ENCODE measurements around the gene KNG1. TPM values are rescaled to one million over a fixed set of nuclear protein-coding genes. Genes with fewer than 3 reads are reported as not detected.

KNG1 gene
- total and polyA plus RNA-seq, 5 donors from 2014 or later, result not detected

GRCh38 chr3:186783058-186783730, 66.0 kb downstream of the KNG1 start, which contains the start of gene EIF4A2:
TSS of gene EIF4A2 (plus strand) at chr3:186783577. CDS start at chr3:186783611, 34 bp downstream.
- peak within 1 kb of the TSS; percentile 97 to 100 (median 100) for H3K4me3 Mint-ChIP-seq
- peaks cover 0 to 3% (median 0%) of the 10 kb centered on the region in 7 donors for H3K9me3 Mint-ChIP-seq
- peaks cover 28 to 56% (median 42%) of the 10 kb centered on the region in 4 donors for H3K4me1 Mint-ChIP-seq
- H3K36me3 Mint-ChIP-seq, result peaks cover 41% of the 10 kb centered on the region
- peak within 1 kb of the TSS; percentile 96 for H3K4me3 ChIP-seq (ENCODE audit: low read depth, low read length)
- H3K27me3 Mint-ChIP-seq, result peaks cover 15% of the 10 kb centered on the region
- H3K27ac Mint-ChIP-seq, result peak within 1 kb of the TSS; percentile 99 to 100 (median 99)
- H3K27ac ChIP-seq (ENCODE audit: insufficient read depth, low read length, poor library complexity, severe bottlenecking), result peak within 1 kb of the TSS; percentile 97
- H3K9me3 ChIP-seq (ENCODE audit: control insufficient read depth in 2 of 2, low read length in 2 of 2), result no peaks in the 10 kb centered on the region
- DNase-seq (peak; percentile 88 to 94 (median 93)), ATAC-seq (ENCODE audit: low read depth in 2 of 2) (peak; percentile 72 to 73)
- peaks cover 41% of the 10 kb centered on the region for H3K36me3 ChIP-seq (ENCODE audit: control insufficient read depth, insufficient read depth, low read length)
- no peaks in the 10 kb centered on the region for H3K27me3 ChIP-seq (ENCODE audit: control insufficient read depth, insufficient read depth, low read length)
- peaks cover 45% of the 10 kb centered on the region for H3K4me1 ChIP-seq (ENCODE audit: control insufficient read depth, insufficient read depth, low read length, poor library complexity, severe bottlenecking)

DNA sequence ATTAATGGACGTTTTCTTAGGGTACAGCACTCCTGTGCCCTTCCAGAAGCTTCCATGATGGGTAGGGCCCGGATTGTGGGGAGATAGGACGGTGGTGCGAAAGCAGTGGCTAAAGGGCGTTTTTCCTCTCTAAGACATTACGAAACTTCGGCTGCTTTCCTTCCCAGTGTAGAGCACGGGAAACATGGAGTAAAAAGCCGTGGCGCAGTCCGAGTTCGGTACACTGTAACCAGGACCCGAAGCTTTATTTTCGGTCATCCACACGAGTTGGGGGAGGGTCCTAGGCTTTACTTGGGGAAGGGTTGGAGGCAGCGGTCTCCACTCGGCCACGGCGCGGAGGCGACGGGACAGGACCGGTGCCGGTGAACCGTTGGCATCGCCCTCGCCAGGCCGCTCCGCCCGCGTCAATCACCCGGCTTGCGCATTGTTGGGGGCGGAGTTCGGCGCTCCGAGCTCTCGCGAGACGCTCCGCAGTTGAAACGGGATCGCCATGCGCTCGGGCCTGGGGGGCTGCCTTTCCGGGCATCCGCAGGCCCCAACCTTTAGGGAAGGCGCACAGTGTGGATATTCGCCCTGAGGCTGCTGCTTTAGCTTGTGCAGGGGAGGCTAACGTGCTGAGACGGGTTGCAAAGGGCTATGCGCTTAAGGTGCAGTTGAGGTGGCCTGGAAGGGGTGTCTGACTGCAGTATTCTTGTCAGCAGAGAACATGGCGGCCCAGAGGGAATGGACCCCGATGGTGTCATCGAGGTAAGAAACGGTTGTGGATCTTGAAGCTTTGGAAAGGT, 66.8 kb downstream of the KNG1 start:
- peak overlapping the region; percentile 97 to 100 (median 100) for H3K4me3 Mint-ChIP-seq
- peaks cover 0 to 3% (median 0%) of the 10 kb centered on the region in 7 donors for H3K9me3 Mint-ChIP-seq
- H3K4me1 ChIP-seq (ENCODE audit: control insufficient read depth, insufficient read depth, low read length, poor library complexity, severe bottlenecking), result peaks cover 53% of the 10 kb centered on the region
- peaks cover 36 to 63% (median 49%) of the 10 kb centered on the region in 4 donors for H3K4me1 Mint-ChIP-seq
- H3K27ac ChIP-seq (ENCODE audit: insufficient read depth, low read length, poor library complexity, severe bottlenecking), result peak overlapping the region; percentile 97
- H3K27me3 ChIP-seq (ENCODE audit: control insufficient read depth, insufficient read depth, low read length), result no peaks in the 10 kb centered on the region
- H3K36me3 ChIP-seq (ENCODE audit: control insufficient read depth, insufficient read depth, low read length), result peaks cover 48% of the 10 kb centered on the region
- DNase-seq, result peak; percentile 76 to 90 (median 89)
- peaks cover 15% of the 10 kb centered on the region for H3K27me3 Mint-ChIP-seq
- no peaks in the 10 kb centered on the region for H3K9me3 ChIP-seq (ENCODE audit: control insufficient read depth in 2 of 2, low read length in 2 of 2)
- H3K4me3 ChIP-seq (ENCODE audit: low read depth, low read length), result peak overlapping the region; percentile 96
- peaks cover 49% of the 10 kb centered on the region for H3K36me3 Mint-ChIP-seq
- peak overlapping the region; percentile 99 to 100 (median 99) for H3K27ac Mint-ChIP-seq
- ATAC-seq (ENCODE audit: low read depth in 2 of 2), result peak; percentile 69 to 75

DNA sequence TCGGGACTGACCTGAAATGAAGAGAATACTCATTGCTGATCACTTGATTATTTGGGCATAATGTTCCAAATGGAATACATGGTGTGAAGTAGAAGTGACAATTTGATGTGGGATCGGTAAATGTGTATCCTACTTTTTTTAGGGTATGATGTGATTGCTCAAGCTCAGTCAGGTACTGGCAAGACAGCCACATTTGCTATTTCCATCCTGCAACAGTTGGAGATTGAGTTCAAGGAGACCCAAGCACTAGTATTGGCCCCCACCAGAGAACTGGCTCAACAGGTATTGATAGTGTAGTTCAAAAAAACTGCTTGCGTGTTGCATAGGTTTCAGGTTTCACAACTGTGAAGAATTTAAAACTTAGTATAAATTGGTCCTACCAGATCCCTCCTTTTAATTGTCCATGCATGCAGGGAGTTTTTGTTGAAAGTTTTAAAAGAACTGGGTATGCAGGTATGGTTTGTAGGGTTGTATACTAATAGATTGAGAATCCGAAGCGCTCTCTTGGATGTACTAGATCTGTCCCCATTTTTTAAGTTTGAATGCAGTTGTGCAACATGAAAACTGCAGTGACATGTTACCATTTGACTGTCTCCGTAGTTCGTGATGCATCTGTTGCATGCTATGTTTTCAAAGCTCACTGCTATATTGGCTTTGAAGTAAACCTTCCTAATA, 67.8 kb downstream of the KNG1 start:
- Mint-ChIP-seq H3K9me3 (peaks cover 0 to 3% (median 0%) of the 10 kb centered on the region in 7 donors), H3K27ac (peak overlapping the region; percentile 99 to 100 (median 99)), H3K36me3 (peaks cover 53% of the 10 kb centered on the region), H3K27me3 (peaks cover 15% of the 10 kb centered on the region), H3K4me3 (peak overlapping the region; percentile 97 to 100 (median 100)), H3K4me1 (peaks cover 39 to 72% (median 55%) of the 10 kb centered on the region in 4 donors)
- no peaks in the 10 kb centered on the region for H3K9me3 ChIP-seq (ENCODE audit: control insufficient read depth in 2 of 2, low read length in 2 of 2)
- DNase-seq (no peak), ATAC-seq (ENCODE audit: low read depth in 2 of 2) (no peak)
- H3K4me1 ChIP-seq (ENCODE audit: control insufficient read depth, insufficient read depth, low read length, poor library complexity, severe bottlenecking), result peaks cover 54% of the 10 kb centered on the region
- peak overlapping the region; percentile 96 for H3K4me3 ChIP-seq (ENCODE audit: low read depth, low read length)
- peaks cover 58% of the 10 kb centered on the region for H3K36me3 ChIP-seq (ENCODE audit: control insufficient read depth, insufficient read depth, low read length)
- H3K27me3 ChIP-seq (ENCODE audit: control insufficient read depth, insufficient read depth, low read length), result no peaks in the 10 kb centered on the region
- H3K27ac ChIP-seq (ENCODE audit: insufficient read depth, low read length, poor library complexity, severe bottlenecking), result peak overlapping the region; percentile 97

DNA sequence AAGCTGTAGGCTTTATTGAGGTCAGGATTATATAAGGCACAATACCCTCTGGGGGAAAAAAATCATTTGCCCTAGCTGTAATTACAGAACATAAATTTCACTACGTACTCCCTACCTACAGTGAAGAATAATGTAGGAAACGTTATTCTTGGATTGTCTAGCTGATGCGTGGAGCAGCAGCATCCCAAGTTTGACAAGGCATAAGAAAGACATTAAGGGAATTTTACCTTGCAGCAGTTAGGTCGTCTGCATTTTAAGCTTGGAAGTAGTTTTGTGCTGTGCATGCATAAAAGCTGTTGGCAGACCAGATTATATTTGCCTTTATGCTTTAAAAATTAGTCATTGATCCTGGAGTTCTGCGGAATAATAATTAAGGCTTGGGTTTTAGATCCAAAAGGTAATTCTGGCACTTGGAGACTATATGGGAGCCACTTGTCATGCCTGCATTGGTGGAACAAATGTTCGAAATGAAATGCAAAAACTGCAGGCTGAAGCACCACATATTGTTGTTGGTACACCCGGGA, 68.4 kb downstream of the KNG1 start:
- no peaks in the 10 kb centered on the region for H3K9me3 ChIP-seq (ENCODE audit: control insufficient read depth in 2 of 2, low read length in 2 of 2)

GRCh38 chr3:186786922-186787321, 69.8 kb downstream of the KNG1 start:
- peaks cover 43 to 78% (median 58%) of the 10 kb centered on the region in 4 donors for H3K4me1 Mint-ChIP-seq
- no peak for ATAC-seq (ENCODE audit: low read depth in 2 of 2)

More for the DNA sequence above, 68.4 kb downstream of the KNG1 start:
- H3K4me1 ChIP-seq (ENCODE audit: control insufficient read depth, insufficient read depth, low read length, poor library complexity, severe bottlenecking), result peaks cover 54% of the 10 kb centered on the region
- no peak for DNase-seq
- peak overlapping the region; percentile 96 for H3K4me3 ChIP-seq (ENCODE audit: low read depth, low read length)
- peak overlapping the region in 2 of 3 donors; percentile 79 to 99 for H3K27ac Mint-ChIP-seq
- ATAC-seq (ENCODE audit: low read depth in 2 of 2), result no peak
- H3K36me3 ChIP-seq (ENCODE audit: control insufficient read depth, insufficient read depth, low read length), result peaks cover 64% of the 10 kb centered on the region
- H3K27ac ChIP-seq (ENCODE audit: insufficient read depth, low read length, poor library complexity, severe bottlenecking), result peak overlapping the region; percentile 97
- H3K4me1 Mint-ChIP-seq, result peaks cover 39 to 78% (median 57%) of the 10 kb centered on the region in 4 donors
- peaks cover 15% of the 10 kb centered on the region for H3K27me3 Mint-ChIP-seq
- H3K4me3 Mint-ChIP-seq, result peak overlapping the region; percentile 97 to 100 (median 100)
- H3K27me3 ChIP-seq (ENCODE audit: control insufficient read depth, insufficient read depth, low read length), result no peaks in the 10 kb centered on the region
- H3K9me3 Mint-ChIP-seq, result peaks cover 0 to 3% (median 0%) of the 10 kb centered on the region in 7 donors
- H3K36me3 Mint-ChIP-seq, result peaks cover 53% of the 10 kb centered on the region

GRCh38 chr3:186787642-186788481, 70.7 kb downstream of the KNG1 start:
- peak overlapping the region; percentile 97 for H3K27ac ChIP-seq (ENCODE audit: insufficient read depth, low read length, poor library complexity, severe bottlenecking)

More at GRCh38 chr3:186786922-186787321, 69.8 kb downstream of the KNG1 start:
- Histone ChIP-seq H3K27me3 (ENCODE audit: control insufficient read depth, insufficient read depth, low read length) (no peaks in the 10 kb centered on the region), H3K27ac (ENCODE audit: insufficient read depth, low read length, poor library complexity, severe bottlenecking) (peak overlapping the region; percentile 97), H3K4me1 (ENCODE audit: control insufficient read depth, insufficient read depth, low read length, poor library complexity, severe bottlenecking) (peaks cover 54% of the 10 kb centered on the region), H3K36me3 (ENCODE audit: control insufficient read depth, insufficient read depth, low read length) (peaks cover 72% of the 10 kb centered on the region), H3K4me3 (ENCODE audit: low read depth, low read length) (peak overlapping the region; percentile 96), H3K9me3 (ENCODE audit: control insufficient read depth in 2 of 2, low read length in 2 of 2) (no peaks in the 10 kb centered on the region)
- H3K36me3 Mint-ChIP-seq, result peaks cover 59% of the 10 kb centered on the region
- DNase-seq, result no peak
- peaks cover 15% of the 10 kb centered on the region for H3K27me3 Mint-ChIP-seq
- H3K4me3 Mint-ChIP-seq, result peak overlapping the region; percentile 97 to 100 (median 100)
- peaks cover 0 to 3% (median 0%) of the 10 kb centered on the region in 7 donors for H3K9me3 Mint-ChIP-seq
- H3K27ac Mint-ChIP-seq, result peak overlapping the region in 2 of 3 donors; percentile 76 to 80

More at GRCh38 chr3:186787642-186788481, 70.7 kb downstream of the KNG1 start:
- peak overlapping the region; percentile 96 for H3K4me3 ChIP-seq (ENCODE audit: low read depth, low read length)
- DNase-seq (no peak), ATAC-seq (ENCODE audit: low read depth in 2 of 2) (no peak)
- H3K27me3 Mint-ChIP-seq, result peaks cover 11% of the 10 kb centered on the region
- peaks cover 81% of the 10 kb centered on the region for H3K36me3 ChIP-seq (ENCODE audit: control insufficient read depth, insufficient read depth, low read length)
- no peaks in the 10 kb centered on the region for H3K9me3 ChIP-seq (ENCODE audit: control insufficient read depth in 2 of 2, low read length in 2 of 2)
- peaks cover 60% of the 10 kb centered on the region for H3K36me3 Mint-ChIP-seq
- H3K4me1 ChIP-seq (ENCODE audit: control insufficient read depth, insufficient read depth, low read length, poor library complexity, severe bottlenecking), result peaks cover 50% of the 10 kb centered on the region
- H3K4me3 Mint-ChIP-seq, result peak overlapping the region; percentile 73 to 100 (median 98)
- peaks cover 40 to 73% (median 53%) of the 10 kb centered on the region in 4 donors for H3K4me1 Mint-ChIP-seq
- no peaks in the 10 kb centered on the region for H3K27me3 ChIP-seq (ENCODE audit: control insufficient read depth, insufficient read depth, low read length)
- H3K27ac Mint-ChIP-seq, result peak overlapping the region; percentile 65 to 80 (median 76)
- peaks cover 0 to 3% (median 0%) of the 10 kb centered on the region in 7 donors for H3K9me3 Mint-ChIP-seq

Measured in CD4-positive, CD25-positive, alpha-beta regulatory T cell (primary cell).